GM19372 (cell line): Measurements from ENCODE around the gene RAB4B.
"Not testable (repeated sequence)": the region's sequence is repeated elsewhere in the genome, so short reads cannot be mapped to it uniquely, and the experiment has no call there.

ENCODE experiments used
- ATAC-seq: cut with Tn5 transposase; IDR thresholded peaks from one replicate; pipeline ENCODE4 v1.9.1; 2021; ENCODE audit warnings: mild to moderate bottlenecking, low read depth, moderate library complexity; ENCODE audit not compliant: unreplicated experiment

Gene RAB4B

DNA sequence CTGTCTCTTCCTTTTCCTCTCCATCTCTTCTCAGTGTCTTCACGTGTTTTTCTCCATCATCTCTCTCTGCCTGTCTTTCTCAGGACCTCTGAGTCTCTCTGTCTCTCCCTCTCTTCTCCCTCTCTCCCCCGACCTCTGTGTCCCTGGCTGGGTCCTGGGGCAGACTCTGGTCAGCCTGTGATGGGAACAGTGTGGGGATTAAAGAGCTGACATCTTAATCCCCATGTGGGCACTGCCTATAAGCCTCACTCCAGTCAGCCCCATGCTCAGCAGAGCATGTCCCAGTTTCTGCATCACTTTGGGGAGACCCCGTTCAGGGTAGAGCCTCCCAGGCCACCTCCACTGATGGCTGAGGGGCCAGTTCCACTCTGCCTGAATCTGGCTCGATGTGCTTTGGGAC lies 37.2 kb downstream of the RAB4B start:
- no peak for ATAC-seq

GRCh38 chr19:40818480-40819399 lies 40.7 kb downstream of the RAB4B start:
- ATAC-seq = not testable (repeated sequence)

GRCh38 chr19:40819479-40820234 lies 41.6 kb downstream of the RAB4B start:
- ATAC-seq = not testable (repeated sequence)

GRCh38 chr19:40822161-40822560 lies 44.1 kb downstream of the RAB4B start:
- no peak for ATAC-seq

- not testable (repeated sequence) for ATAC-seq
Observed at GRCh38 chr19:40822704-40823553, 44.9 kb downstream of the RAB4B start.

DNA sequence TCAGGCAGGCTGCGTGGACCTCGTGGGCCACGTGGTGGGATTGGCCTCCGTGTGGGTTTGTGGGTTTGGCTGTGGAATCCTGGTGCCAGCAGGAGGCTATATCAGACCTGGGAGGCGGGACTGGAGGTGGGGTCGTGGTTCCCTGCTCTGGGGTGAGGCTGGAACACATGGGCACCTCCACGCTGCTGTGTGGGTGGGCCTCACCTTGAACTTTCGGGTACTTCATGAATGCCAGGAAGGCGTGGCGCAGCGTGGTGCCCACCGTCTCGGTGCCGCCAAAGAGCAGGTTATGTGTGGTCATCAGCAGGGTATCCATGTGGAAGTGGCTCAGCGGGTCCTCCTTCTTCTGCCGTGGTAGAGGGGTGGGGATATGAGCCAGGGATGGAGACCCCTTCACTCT lies 46.9 kb downstream of the RAB4B start:
- ATAC-seq = not testable (repeated sequence)

GRCh38 chr19:40825460-40826095 lies 47.5 kb downstream of the RAB4B start:
- not testable (repeated sequence) for ATAC-seq

GRCh38 chr19:40826312-40826698 lies 48.3 kb downstream of the RAB4B start:
- not testable (repeated sequence) for ATAC-seq

DNA sequence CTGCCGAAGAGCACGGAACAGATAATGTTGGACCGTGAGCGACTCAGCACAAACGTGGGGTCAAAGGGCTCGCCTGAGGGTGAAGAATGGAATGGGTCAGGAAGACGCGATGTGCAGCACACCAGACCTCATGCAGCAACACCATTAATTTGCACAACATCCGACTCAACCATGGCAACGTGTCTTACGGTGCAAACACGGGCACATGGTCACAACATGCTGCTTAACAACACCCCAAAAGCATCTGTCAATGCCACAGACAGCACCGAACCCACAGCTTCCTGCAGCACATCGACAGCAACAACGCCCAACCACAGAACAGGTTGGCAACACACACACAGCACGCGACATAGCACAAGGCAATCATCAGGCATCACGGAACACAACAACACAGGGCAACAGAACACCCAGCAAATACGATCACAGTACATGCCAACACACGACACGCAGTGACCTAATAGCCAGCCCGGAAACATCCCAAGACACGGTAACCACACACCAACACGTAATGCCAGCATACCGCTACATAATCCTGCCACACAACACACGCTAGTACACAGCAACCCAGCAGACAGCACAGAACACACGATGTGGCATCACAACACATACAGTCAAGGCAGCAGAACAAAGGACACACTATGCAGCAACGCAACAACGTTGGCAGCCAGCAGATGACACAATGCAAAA lies 48.8 kb downstream of the RAB4B start:
- ATAC-seq = not testable (repeated sequence)

GRCh38 chr19:40827386-40828247 lies 49.6 kb downstream of the RAB4B start:
- no peak for ATAC-seq

- no peak for ATAC-seq
Observed at GRCh38 chr19:40829205-40829604, 51.2 kb downstream of the RAB4B start.

- not testable (repeated sequence) for ATAC-seq
Observed at GRCh38 chr19:40830741-40831140, 52.7 kb downstream of the RAB4B start.

GRCh38 chr19:40831502-40832430 lies 53.7 kb downstream of the RAB4B start:
- ATAC-seq = no peak

- ATAC-seq = not testable (repeated sequence)
Observed at GRCh38 chr19:40832431-40832790, 54.4 kb downstream of the RAB4B start.

GRCh38 chr19:40833728-40834533 lies 55.9 kb downstream of the RAB4B start:
- not testable (repeated sequence) for ATAC-seq

- no peak for ATAC-seq
Observed at GRCh38 chr19:40836754-40837429, 58.8 kb downstream of the RAB4B start.
